Psoas muscle (tissue), 8 donors: ENCODE data around the gene CNTNAP2. TPM values are rescaled to one million over a fixed set of nuclear protein-coding genes. Genes with fewer than 3 reads are reported as not detected.

Source experiments
- ATAC-seq, 4 donors: fragments of 200-7000 bp; cut with Tn5 transposase; one replicate each; pipeline ENCODE4 v1.9.1; 2020; ENCODE audit warnings: moderate library complexity in 3 of 4, mild to moderate bottlenecking in 2 of 4
- DNase-seq, 2 donors: peaks; one replicate each; pipeline ENCODE4 v3.0.0-alpha.2; 2020
- H3K27ac ChIP-seq: fragments of 200-600 bp; one replicate; pipeline ENCODE4 v1.8.0; 2022
- H3K27me3 ChIP-seq, 3 donors: fragments of 200-600 bp in 1 of 3; one replicate each; pipeline versions ENCODE4 v1.6.1 to v1.8.0; 2013 to 2022; ENCODE audit warnings: low read length in 2 of 3, mild to moderate bottlenecking in 2 of 3, moderate library complexity in 1 of 3; ENCODE audit not compliant: insufficient read depth in 3 of 3
- H3K36me3 ChIP-seq, 2 donors: fragments of 200-600 bp in 1 of 2; one replicate each; pipeline versions ENCODE4 v1.6.1 to v1.8.0; 2013 to 2022; ENCODE audit warnings: low read depth in 1 of 2, mild to moderate bottlenecking in 1 of 2, moderate library complexity in 1 of 2; ENCODE audit not compliant: insufficient read depth in 1 of 2
- H3K4me1 ChIP-seq: fragments of 200-600 bp; one replicate; pipeline ENCODE4 v1.8.0; 2022
- H3K4me3 ChIP-seq: fragments of 200-600 bp; one replicate; pipeline ENCODE4 v1.8.0; 2022; ENCODE audit warnings: mild to moderate bottlenecking
- H3K9me3 ChIP-seq: fragments of 200-600 bp; one replicate; pipeline ENCODE4 v1.8.0; 2022
- WGBS, 3 donors: extraction: QIAGEN DNeasy Blood & Tissue Kit; methylation state at CpG; one replicate each; pipeline versions ENCODE4 v1.1.6 to v1.1.7; 2013; 5-methylcytosine and 5-hydroxymethylcytosine counted together
- intact Hi-C, 2 donors: fragments of 100-400 bp; cut with DNase I; formaldehyde crosslinking; loops; one replicate each; pipeline versions ENCODE4 v1.11.0 to v1.14.2; 2022
- polyA plus RNA-seq, 3 donors: library from polyadenylated mRNA; stranded (reverse); fragments of 200-250 nt; gene quantifications; one replicate each; pipeline ENCODE4 v1.2.3, GENCODE V29; 2013
- total RNA-seq, 4 donors: library from RNA; stranded (reverse); fragmentation: NEBNext Ultra II Directional in 2 of 4; extraction: Animal tissue kit (Norgen Biotek cat#: 25700) in 2 of 4; gene quantifications; one replicate each; pipeline versions ENCODE4 v1.2.1 to v1.2.4, GENCODE V29; 2021 to 2023
- TF ChIP-seq, protein P1 (sequence below): fragments of 200-600 bp; IDR thresholded peaks from one replicate; pipeline ENCODE4 v1.8.0; 2022; ENCODE audit warnings: antibody characterized with exemption
- donor health status: healthy with polysubstance abuse.
- donor health status: DM: no; HTN: no; CAD: no; lungs with moderate emphysema.
- donor health status: Bipolar disorder and iron deficiency.
- donor health status: healthy.
- donor health status: DM: yes; HTN: yes; CAD: no.
- donor health status: DM: no; HTN: no; CAD: no.
- donor health status: DM: no; HTN: no; CAD: no.
- donor health status: DM: yes; HTN: yes; CAD: no.

Gene CNTNAP2
- total and polyA plus RNA-seq, 7 donors, result 0.01 to 0.13 TPM; not detected in 5

DNA sequence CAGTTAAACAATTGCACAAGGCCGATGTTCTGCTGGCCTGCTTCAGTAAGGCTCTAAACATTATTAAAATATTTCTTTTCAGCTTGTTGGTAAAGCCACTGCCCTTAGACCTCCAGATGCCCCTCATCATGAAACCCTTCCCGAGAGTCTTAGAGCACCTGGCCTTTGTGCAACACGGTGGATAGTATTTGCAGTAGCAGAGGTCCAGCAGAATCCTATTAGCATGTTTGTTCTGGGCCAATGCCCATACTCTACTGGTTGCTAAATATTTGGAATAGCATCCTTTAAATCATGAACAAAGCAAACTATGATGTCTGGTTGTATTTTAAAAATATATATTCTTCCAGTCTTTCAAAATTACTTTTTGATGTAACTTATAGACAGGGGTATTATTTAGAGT is 584.6 kb downstream of the CNTNAP2 start:
- TF ChIP-seq, protein P1, sequence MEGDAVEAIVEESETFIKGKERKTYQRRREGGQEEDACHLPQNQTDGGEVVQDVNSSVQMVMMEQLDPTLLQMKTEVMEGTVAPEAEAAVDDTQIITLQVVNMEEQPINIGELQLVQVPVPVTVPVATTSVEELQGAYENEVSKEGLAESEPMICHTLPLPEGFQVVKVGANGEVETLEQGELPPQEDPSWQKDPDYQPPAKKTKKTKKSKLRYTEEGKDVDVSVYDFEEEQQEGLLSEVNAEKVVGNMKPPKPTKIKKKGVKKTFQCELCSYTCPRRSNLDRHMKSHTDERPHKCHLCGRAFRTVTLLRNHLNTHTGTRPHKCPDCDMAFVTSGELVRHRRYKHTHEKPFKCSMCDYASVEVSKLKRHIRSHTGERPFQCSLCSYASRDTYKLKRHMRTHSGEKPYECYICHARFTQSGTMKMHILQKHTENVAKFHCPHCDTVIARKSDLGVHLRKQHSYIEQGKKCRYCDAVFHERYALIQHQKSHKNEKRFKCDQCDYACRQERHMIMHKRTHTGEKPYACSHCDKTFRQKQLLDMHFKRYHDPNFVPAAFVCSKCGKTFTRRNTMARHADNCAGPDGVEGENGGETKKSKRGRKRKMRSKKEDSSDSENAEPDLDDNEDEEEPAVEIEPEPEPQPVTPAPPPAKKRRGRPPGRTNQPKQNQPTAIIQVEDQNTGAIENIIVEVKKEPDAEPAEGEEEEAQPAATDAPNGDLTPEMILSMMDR, result no peak
- H3K36me3 ChIP-seq, result no peaks in the 10 kb centered on the region
- no peaks in the 10 kb centered on the region for H3K9me3 ChIP-seq
- 59 to 67% (median 65%) methylated on average over 3 of the region's 3 CpGs for WGBS, 3 donors
- H3K4me3 ChIP-seq, result no peak overlapping the region
- H3K4me1 ChIP-seq, result no peaks in the 10 kb centered on the region
- no peak for DNase-seq
- H3K27me3 ChIP-seq, result no peaks in the 10 kb centered on the region
- no peak overlapping the region for H3K27ac ChIP-seq
- intact Hi-C loops, result no loop called here
- no peak for ATAC-seq

DNA sequence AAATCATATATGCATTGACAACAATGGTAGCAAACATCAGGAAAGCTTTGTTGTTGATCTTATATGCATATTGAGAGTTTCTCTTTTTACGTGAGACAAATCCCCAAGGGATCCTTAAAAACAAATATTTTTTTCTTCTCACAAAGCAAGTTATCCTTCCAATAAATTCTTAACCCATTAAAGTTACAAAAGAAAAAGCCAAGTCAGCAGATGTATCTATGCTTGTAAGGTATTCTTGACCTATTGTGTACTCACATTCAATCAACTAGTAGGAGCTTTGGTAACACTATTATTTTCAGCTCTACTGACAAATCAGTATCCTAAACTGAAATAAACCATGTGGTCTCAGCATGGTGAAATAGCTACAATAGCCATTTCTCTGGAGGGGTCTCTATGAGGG is 586.3 kb downstream of the CNTNAP2 start:
- Histone ChIP-seq H3K4me3 (no peak overlapping the region), H3K27me3 (no peaks in the 10 kb centered on the region), H3K36me3 (no peaks in the 10 kb centered on the region), H3K27ac (no peak overlapping the region), H3K4me1 (no peaks in the 10 kb centered on the region), H3K9me3 (no peaks in the 10 kb centered on the region)
- ATAC-seq (no peak), DNase-seq (no peak)
- whole genome bisulfite sequencing, 3 donors, result 38 to 63% (median 47%) methylated on average over 1 of the region's 1 CpG
- TF ChIP-seq, protein P1, result no peak
- intact Hi-C loops, result no loop called here

DNA sequence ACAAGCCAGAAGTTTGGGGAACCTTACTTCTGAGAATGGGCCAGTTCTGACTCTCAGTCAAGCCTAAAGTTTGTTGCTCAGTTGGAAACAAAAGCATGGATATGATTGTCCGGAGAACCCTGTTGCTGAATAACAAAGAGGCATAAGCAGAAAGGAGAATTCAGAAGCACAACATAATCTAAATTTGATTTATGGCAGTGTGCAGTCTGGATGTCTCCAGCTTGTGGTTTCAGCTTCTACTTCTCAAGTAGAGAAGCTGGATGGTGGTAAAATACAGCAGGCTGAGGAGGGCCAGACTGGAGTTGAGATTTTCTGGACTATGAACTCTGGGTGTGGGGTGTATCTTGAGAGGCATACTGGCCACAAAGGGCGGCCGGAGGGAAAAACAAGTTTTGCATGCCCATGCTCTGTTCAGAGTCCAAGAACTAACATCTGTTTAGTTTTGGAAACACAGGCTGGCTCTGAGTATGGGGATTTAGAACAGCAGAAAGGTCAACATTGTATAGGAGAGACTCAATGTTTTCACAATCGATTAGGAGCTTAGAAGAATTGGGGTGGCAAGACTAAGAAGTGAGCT is 592.9 kb downstream of the CNTNAP2 start:
- intact Hi-C loops, result no loop called here
- TF ChIP-seq, protein P1, result no peak

DNA sequence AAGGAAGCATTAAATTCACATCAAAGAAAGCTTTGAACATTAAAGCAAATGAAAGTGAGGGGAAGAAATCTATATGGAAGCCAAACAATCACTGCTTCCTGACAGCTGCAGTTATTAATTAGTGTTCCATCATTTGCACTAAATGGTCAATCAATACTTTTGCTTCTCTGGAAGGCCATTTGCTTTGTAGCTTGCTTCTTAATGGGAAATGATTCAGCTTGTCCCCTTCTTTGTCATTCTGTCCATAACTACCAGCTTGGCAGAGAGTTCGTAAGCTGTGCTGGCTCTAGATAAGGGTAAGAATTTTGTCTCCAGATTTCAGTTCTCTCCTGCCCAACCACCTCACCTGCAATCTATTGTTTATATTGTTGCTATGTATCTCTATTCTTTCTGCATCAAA is 596.6 kb downstream of the CNTNAP2 start:
- WGBS, 3 donors, result 78 to 97% (median 90%) methylated on average over 1 of the region's 1 CpG
- no peak for ATAC-seq
- intact Hi-C loops, result no loop called here

More for the DNA sequence above, 592.9 kb downstream of the CNTNAP2 start:
- ATAC-seq (no peak), DNase-seq (no peak)
- H3K9me3 ChIP-seq, result no peaks in the 10 kb centered on the region
- H3K4me3 ChIP-seq, result no peak overlapping the region
- H3K27ac ChIP-seq, result no peak overlapping the region
- WGBS, 3 donors, result 69 to 78% (median 71%) methylated on average over 4 of the region's 4 CpGs
- H3K27me3 ChIP-seq, result no peaks in the 10 kb centered on the region
- H3K36me3 ChIP-seq, result no peaks in the 10 kb centered on the region
- H3K4me1 ChIP-seq, result no peaks in the 10 kb centered on the region

More for the DNA sequence above, 596.6 kb downstream of the CNTNAP2 start:
- Histone ChIP-seq H3K27me3 (no peaks in the 10 kb centered on the region), H3K4me3 (no peak overlapping the region), H3K9me3 (no peaks in the 10 kb centered on the region), H3K27ac (no peak overlapping the region), H3K4me1 (no peaks in the 10 kb centered on the region), H3K36me3 (no peaks in the 10 kb centered on the region)
- no peak for DNase-seq
- TF ChIP-seq, protein P1, result no peak
